ENCODE data around the gene PPP1R36. TPM values are rescaled to one million over a fixed set of nuclear protein-coding genes. Genes with fewer than 3 reads are reported as not detected.

The PPP1R36 gene, protein sequence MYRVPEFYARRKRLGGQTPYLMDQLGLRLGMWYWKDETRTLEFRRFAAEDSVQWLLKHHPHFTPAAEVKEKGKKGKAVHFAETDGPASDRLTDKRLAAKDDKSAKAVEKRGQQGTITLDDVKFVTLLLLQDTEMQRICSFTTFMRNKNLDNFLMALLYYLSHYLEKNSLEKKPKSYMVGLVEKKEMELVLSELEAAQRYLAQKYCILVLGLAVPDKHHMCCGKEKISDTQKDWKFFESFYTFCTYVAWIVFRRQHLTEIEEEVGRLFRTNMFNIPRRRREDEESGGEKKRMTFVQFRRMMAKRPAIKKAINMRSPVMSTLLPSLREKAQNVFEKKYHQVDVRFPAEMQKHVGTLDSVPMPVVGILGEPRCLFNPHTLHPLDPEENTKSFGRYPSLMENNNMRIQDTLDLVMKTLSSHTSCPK
- 2.5 TPM for total RNA-seq

DNA sequence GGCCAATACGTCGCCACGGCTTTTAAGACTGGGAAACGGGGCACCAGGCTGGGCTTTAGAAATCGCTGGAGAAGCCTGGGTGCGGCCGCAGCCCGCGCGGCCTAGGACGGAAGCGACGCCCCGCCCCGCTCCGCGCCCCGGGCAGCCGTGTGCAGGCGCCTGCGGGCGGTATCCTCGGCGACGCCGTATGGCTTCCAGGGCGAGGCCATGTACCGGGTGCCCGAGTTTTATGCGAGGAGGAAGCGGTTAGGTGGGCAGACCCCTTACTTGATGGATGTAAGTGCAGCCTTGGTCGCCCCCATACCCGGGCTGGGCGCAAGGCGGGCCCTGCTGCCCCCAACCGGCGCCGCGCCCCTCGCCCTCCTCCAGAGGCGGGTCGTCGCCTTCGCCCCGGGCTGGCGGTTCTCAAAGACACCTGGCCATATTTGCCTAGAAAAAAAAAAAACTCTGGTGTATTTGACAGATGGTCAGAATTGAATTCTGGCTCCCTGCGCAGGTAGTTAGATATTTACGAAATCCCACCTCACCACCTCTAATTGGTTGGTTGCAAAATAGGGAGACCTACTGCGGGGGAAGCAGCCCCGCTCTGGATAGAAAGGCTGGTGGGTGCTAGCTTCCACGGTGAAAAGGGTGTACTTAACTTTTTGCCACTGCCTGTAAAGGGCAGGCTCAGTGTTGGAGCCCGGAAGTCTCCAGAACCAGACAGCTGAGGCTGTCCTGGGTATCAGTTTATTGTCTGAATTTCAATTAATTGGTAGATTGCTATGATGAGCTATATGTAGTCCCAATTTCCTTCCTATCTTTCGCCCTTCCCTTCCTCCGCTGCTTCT is at the start of gene PPP1R36:
Gene PPP1R36, plus strand, starts transcription at position 171 of the 830 bp plus-strand sequence. Its CDS starts 37 bp downstream, at position 208.
- intact Hi-C loops (cut with DNase I): no loop called here
- DNase-seq (ENCODE audit: low spot score) (no peak), ATAC-seq (peak; percentile 90)

DNA sequence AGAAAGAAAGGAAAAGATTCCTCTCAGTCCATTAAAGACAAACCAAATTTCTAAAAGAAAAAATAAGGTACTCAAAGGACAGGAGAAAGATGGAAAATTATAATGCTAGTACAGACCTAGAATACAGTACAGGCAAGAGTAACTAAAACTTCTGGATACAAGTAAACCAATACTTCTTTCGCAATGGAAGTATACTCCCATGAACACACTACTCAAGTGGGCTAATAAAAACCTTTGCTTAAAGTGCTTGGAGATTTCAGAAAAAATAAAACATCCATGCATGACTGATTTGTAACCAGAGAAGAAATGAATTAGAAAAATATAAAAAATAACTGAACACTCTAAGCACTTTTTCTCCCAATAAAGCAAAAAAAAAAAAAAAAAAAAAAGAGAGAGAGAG is 49.7 kb upstream of the PPP1R36 start:
- intact Hi-C loops (cut with DNase I): no loop called here
- DNase-seq (ENCODE audit: low spot score): no peak
- ATAC-seq: no peak

DNA sequence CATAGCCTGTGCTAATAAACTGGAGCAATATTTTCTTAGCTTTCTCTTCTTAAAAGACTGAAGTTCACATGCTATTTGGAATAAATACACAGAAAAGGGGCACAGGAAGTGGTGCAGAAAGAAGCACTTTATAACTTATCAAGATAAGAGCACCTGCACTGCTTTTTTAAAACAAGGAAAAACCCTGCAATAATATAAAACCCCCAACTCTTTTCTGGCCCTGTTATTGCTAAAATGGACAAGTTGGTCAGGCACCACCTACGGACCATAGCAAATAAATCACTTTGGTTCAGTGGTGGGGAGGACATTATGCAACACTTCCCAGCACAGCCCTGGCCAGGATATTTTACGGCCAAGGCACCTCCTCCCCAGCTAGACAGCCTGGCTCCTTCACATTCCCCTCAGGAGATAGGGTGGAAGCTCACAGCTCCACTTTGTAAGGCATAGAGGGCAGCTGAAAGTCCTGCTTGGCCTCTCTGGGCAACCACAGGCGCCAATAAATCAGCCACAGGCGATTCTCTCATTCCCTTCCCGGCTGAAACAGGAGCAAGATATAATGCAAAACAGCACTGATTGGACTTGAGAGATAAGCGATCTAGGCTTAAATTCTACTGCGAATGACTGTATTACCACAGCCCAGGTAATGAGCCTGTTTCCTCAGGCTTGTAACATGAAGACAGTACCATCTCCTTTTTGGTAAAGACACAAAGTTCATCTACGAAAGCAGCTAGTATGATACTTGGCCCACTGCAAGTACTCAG is 48.2 kb upstream of the PPP1R36 start:
- intact Hi-C loops (cut with DNase I): no loop called here
- ATAC-seq (peak; percentile 41), DNase-seq (ENCODE audit: low spot score) (peak; percentile 68)

DNA sequence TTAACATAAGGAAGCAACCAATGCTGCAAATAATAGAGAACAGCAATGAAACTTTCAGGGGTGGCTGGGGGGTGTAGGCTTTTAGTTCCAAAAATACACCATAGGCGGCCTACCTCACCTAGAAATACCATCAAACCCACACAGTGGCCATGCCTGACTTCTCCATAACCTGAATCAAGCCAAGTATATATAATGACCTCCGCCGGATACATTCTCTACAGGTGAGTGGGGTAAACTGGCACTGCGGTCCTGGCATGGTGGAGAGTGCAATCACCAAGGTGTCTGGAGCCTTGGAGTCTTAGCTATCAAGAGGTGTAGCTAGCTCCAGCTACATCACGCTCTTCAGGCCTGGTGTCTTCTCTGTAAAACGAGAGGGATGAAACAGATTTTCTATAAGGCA is 47.3 kb upstream of the PPP1R36 start:
- DNase-seq (ENCODE audit: low spot score) (no peak), ATAC-seq (no peak)
- intact Hi-C loops (cut with DNase I): no loop called here

DNA sequence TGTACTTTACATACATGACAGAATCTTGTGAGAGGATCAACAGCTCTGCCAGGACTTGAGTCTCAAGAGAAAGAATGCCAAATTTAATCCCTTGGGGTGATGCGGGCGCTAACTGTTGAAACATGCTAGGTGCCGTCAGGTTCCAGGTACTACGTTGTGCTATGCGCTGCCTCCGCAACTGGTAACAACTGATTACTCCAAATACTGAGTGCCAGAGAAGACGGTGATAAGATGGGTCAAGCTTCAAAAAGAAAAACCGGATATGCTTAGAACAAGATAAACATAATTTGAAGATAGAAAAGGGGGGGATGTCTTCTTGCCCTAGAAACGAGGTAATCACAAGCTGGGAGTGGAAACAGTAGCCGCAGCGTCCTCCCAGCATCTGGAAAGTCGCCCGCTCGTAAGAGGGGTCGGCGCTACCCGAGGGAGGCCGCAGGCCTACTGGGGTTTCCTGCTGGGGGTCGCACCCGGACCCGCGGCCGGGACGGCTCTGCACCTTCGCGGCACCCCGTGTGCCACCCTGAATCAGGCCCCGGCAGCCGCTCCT is 46.8 kb upstream of the PPP1R36 start:
- intact Hi-C loops (cut with DNase I): no loop called here
- peak; percentile 76 for DNase-seq (ENCODE audit: low spot score)
- ATAC-seq: peak; percentile 0

DNA sequence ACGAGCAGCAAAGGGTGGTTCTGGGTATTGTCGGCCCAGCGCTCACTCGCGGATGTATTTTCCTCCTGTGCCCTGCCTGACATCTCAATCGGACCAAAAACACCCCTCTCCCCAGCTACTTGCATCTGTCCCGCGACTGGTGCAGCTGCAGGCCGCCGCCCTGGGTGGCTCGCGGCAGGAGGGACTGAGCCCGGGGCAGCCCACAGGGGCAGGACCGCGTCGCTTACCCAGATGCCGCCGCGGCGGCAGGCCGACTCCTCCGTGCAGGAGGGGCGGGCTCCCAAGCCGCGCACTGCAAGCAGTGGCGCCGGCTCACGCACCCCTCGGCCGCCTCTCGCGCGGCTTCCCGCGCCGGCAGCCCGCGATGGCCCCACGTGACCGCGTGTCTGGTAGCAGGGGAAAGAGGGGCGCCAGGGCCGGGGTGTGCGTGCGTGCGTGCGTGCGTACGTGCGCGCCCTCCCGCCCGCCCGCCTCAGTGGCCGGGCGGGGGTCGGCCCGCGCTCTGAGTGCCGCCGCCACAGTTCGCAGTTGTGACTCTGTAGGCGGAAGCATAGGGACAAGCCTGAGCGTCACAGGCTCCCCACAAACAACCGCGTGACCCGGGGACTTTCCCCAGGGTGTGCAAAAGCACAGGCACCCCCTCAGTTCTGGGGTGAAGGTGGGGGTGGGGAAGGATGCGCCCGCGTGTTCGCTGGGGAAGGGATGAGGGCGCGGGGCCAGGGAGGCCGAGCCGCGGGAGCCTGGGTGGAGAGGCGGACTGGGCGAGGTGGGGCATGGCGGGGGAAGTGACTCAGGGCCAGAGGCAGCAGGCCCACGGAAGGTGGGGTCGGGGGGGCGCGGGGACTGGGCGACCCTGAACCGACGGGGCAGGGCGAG is 46.1 kb upstream of the PPP1R36 start, which contains the start of gene ZBTB25:
Gene ZBTB25, minus strand, starts transcription at position 405 of the 876 bp plus-strand sequence. CDS start 13,305 bp downstream, outside the sequence.
- ATAC-seq: peak; percentile 87
- intact Hi-C loops (cut with DNase I): no loop called here
- DNase-seq (ENCODE audit: low spot score): peak; percentile 91

DNA sequence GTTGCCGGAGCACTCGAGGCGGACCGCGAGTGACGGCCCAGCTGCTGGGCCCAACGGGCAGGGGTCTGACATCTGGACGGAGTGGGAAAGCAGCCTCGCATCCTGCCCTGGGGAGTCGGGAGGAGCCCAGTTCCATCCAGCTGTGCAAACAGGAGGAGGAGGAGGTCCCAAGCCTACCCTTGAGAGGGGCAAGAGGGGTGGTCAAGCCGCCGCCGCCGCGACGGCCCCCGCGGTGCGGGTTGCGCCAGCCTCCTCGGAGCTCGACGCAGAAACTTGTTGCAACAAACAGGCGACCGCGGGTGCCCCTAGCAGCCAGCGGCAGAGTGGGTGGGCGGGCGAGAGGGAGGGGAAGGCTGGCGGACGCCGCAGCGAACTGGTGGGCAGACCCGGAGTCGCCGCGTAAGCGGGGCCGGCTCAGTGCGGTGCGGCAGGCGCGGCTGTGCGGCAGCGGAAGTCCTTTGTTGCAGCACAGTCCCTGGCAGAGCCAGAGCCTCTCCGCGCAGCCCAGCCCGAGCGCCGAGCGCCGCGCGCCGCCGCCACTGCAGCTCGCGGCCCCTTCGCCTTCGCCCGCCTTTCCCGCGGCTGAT is 45.4 kb upstream of the PPP1R36 start, which contains the start of gene ZBTB1:
Gene ZBTB1, plus strand, starts transcription at position 461 of the 587 bp plus-strand sequence. CDS start 16,735 bp downstream, outside the sequence.
- DNase-seq (ENCODE audit: low spot score): peak; percentile 91
- intact Hi-C loops (cut with DNase I): no loop called here
- peak; percentile 61 for ATAC-seq

DNA sequence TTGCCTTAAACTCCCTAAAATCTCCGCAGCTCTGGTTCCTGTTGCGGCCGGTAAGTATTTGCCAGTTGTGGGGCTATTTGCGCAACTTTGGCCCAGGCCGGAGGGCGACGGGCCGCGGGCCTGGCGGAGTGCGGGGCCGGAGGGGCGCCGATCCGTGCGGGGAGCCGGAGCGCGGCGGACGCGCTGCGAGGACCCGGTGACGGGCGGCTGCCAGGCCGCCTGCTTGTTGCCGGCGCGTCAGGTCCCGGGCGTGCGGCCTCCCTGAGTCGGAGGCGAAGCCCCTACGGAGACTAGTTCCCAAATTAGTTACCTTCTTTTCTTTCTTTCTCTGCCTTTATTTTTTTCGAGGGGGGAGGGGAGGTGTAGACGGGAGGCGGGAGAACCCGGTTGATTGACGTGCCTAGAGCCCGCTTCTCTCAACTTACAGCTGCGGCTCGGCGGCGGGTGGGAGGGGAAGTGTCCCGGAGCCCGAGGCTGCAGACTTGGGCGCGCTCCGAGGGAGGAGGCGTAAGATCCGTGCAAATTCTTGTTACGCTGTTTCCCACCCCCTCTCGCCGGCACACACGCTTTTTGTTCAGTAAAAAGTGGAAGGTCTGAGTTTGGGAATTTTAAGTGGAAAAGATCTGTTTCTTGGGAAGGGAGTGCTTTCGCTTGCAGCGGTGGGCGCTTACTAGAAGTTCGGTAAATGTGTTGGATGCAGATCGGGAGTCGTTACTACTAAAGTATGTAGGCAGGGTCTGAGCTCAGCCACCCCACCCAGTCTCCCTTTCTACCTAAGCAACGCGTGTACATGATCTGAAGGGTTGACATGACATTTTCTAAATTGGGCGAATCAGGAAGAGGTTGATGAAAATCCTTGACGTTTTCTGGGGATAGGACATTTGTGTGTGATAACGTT is 44.6 kb upstream of the PPP1R36 start:
- intact Hi-C loops (cut with DNase I): no loop called here
- ATAC-seq (peak; percentile 77), DNase-seq (ENCODE audit: low spot score) (peak; percentile 92)

DNA sequence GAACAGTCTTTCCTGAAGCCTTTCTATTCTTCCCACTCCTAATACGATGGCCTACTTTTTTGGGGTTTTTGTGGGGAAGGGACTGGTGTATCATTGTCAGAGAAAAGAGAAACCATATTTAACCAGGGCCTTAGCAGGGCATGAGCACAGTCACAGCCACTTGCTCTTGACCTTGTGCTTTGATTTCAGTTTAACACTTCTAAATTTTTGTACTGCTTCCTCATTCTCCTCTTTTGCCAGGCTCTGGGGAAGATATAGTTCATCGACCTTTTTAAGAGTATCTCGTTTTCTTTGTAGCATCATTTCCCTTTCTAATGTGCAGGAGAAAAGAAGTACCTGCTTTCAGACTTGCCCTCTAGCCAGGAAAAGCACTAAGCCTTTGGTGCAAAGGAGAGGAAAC is 43.0 kb upstream of the PPP1R36 start:
- intact Hi-C loops (cut with DNase I): no loop called here
- ATAC-seq (no peak), DNase-seq (ENCODE audit: low spot score) (no peak)

DNA sequence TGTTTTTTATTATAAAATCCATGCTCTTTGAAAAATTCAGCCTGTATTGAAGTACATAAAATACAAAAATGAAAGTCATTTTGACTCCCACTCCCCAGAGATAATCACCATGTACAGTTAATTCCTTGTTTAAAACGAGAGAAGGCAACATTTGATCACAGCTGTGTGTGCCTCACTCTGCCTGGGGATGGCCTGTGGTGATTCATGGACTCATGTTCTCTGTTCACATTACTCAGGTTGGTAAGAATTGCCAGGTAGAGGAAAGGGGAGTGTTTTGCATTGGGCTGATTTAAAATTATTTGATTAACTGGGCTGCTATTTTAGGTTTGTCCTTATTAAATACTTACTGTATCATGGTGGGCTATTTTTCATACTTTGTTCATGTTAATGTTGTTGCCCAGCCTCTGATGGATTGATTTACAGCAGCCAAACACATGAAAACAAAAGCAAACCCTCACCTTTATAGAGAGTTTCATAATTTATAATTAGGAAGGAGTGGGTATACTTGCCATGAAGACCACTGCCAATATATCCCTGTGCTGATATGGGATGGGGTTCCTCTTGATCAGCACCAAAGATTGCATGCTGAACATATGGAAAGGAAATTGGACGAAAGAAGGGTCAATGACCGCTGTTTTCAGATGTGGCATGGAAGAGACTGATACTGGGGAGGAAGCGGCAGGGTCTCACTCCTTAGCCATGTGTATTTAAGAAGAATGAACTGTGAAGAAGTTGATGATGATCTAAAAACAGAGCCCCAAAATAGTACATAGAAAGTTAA is 42.2 kb upstream of the PPP1R36 start:
- intact Hi-C loops (cut with DNase I): no loop called here
- DNase-seq (ENCODE audit: low spot score): no peak
- no peak for ATAC-seq

DNA sequence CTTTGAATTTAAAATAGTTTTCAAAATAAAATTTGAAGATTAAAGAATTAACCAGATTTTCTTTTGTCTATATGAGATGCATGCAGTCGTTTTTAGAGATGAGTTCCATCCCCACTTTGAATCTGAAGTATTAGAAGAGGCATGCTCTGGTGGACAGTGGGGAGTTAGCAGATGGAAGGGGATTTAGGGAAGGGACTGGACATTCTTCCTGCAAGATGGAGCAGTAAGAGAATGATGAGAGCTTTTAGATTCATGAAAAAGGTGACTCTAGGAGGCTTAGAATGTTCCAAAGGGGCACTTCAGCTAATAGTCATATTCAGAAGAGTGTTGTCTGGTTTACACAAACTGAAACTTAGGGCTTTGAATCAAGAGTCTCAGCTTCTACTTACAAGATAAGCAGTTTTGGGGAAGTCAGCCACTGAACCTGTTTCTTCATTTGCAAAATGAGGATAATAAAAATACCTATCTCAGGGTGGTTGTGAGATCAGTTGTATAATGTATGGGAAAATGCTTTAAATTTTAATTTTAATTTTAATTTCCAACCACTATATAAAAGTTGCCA is 41.5 kb upstream of the PPP1R36 start:
- DNase-seq (ENCODE audit: low spot score) (no peak), ATAC-seq (no peak)
- intact Hi-C loops (cut with DNase I): no loop called here

DNA sequence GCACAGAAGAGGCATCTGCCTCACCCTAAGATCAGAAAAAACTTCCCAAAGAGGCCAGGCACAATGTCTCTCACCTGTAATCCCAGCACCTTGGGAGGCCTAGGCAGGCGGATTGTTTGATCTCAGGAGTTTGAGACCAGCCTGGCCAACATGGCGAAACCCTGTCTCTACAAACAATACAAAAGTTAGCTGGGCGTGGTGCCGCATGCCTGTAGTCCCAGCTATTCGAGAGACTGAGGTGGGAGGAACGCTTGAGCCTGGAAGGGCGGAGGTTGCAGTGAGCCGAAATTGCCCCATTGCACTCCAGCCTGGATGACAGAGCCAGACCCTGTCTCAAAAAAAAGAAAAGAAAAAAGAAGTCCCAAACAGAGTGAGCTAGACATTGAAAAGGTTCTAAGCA is 40.7 kb upstream of the PPP1R36 start:
- intact Hi-C loops (cut with DNase I): no loop called here
- DNase-seq (ENCODE audit: low spot score) (no peak), ATAC-seq (no peak)

DNA sequence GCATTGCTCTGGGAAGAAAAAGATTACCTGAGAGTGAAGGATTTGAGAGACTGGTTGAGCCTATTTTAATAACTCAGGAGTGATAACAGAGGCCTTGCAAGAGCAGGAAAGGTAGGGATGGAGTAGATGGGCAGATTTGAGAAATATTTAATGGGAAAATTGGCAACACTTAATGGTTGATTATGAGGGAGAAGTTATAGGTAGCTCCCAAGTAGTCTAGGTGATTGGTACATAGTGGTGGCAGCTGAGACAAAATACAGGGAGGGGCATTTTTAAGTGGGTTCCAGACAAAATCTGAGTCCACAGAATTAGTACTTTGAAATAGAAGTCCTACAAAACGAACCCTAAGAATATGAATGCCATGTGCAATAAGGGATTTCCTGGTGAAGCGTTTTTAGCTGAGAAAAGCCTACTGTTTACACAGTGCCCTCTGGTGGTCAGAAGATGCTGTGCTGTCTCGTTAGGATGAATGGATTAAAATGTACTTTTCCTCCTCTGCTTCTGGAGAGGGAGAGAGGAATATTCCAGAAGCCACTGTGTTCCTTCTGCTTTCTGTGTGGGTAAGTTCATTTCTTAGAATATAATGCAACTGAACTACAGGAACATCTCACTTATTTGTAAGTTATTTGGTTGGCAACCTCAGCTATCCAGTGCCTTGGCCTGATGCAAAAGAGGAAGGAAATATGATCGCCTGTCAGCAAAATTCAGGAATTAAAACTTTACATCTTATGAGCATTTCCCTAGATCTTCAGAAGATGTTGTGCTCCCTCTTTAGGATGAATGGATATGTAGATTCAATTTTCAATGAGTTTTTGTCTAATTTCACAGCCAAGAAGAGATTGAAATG is 38.7 kb upstream of the PPP1R36 start:
- DNase-seq (ENCODE audit: low spot score): peak; percentile 78
- ATAC-seq: peak; percentile 78
- intact Hi-C loops (cut with DNase I): no loop called here

DNA sequence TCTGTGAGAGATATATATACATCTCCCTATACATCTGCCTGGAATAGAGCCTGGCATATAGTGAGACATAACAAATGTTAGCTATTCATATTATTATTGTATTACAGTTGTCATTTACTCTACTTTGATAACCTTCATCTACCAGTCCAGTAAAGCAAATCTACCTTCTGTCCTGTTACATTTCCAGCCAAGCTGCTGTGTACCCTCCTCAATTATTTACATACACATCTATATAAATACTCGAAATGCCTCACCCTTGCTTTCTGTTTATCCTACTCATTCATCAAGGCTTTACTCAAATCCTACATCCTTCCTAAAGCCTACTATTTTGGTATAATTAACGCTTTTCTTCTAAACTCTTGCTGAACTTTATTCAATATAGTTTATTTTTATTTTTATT is 36.5 kb upstream of the PPP1R36 start:
- no peak for DNase-seq (ENCODE audit: low spot score)
- ATAC-seq: no peak
- intact Hi-C loops (cut with DNase I): no loop called here

DNA sequence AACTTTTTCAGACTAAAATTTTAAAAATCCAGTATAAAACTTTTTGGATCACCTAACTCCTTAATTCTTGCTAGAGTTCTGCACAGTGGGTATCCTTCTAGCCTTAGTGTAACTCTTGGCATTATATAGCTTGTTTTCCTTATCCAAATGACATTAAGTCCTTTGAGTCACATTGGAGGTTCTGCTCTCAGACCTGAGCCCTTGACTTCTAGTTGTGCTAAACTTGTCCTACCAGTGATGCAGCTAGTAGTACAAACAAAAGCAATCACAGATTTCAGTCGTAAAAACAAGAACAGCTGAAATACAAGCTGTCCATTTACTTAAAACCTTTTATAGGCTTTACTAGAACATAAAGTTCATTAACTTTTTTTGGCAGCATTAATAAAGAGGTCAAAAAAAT is 34.7 kb upstream of the PPP1R36 start:
- intact Hi-C loops (cut with DNase I): no loop called here
- no peak for ATAC-seq
- no peak for DNase-seq (ENCODE audit: low spot score)
